ENCODE results near the gene ABCC11.

ABCC11 gene

DNA sequence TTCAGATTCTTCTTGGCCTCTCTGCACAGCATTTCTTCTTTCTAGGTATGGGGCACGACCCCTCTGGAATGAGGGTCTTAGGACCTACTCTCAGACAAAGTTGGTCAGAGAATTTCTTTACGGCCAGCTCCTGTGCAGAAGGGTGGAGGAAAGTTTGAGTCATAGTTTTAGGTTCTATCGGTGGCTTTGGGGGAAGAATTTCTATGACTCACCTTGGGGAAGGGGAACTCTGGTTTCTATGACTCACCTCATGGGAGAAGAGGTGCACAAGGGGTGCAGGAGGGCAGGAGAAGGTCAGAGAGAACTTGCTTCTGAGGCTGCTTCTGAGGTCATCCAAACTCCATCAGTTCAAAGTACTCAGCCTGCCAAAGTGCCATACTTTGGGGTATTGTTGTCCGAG lies 89.0 kb downstream of the ABCC11 start:
- no peak for FAIRE-seq

DNA sequence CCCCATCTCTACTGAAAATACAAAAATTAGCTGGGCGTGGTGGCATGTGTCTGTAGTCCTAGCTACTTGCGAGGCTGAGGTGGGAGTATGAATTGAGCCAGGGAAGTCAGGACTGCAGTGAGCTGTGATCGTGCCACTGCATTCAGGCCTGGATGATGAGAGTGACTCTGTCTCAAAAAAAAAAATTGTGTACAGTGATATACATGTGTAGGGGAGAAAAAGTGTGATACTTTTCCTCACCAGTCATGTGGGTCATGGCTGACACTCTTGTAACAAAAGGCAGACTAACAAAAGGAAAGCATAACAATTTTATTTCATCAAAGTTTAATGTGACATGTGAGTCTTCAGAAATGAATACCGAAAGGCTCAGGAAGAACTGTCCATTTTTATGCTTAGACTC lies 89.5 kb downstream of the ABCC11 start:
- FAIRE-seq, result no peak

GRCh38 chr16:48157302-48157701 lies 90.0 kb downstream of the ABCC11 start:
- FAIRE-seq, result no peak

DNA sequence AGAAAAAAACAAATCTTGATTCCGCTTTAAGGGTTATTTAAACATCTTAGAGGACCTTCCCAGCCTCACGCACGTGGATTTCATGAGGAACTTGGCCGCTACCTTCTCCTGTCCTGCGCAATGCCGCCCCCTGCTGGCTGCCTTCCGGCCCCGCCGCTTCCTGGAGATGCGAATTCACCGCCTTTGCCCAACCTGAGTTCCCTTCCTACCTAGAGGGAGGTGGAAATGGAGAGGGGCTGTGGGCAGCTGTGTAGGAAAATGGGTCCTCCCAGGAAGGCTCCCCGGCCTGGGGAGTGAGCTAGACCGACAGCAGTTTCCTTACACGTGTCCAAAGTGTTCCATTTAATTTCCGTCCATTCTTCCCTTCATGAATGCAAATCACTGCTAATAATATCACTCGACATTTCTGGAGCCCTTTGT lies 90.5 kb downstream of the ABCC11 start:
- FAIRE-seq, result no peak

GRCh38 chr16:48155926-48156789 lies 91.2 kb downstream of the ABCC11 start, which contains the start of gene ABCC12:
Gene ABCC12, minus strand, starts transcription at chr16:48155993. Its CDS starts 9,569 bp downstream, at chr16:48146424.
- no peak for FAIRE-seq

- no peak for FAIRE-seq
Observed at GRCh38 chr16:48153774-48154173, 93.6 kb downstream of the ABCC11 start.

GRCh38 chr16:48152226-48152625 lies 95.1 kb downstream of the ABCC11 start:
- FAIRE-seq, result no peak

- FAIRE-seq, result no peak
Observed at GRCh38 chr16:48150707-48151106, 96.6 kb downstream of the ABCC11 start.

DNA sequence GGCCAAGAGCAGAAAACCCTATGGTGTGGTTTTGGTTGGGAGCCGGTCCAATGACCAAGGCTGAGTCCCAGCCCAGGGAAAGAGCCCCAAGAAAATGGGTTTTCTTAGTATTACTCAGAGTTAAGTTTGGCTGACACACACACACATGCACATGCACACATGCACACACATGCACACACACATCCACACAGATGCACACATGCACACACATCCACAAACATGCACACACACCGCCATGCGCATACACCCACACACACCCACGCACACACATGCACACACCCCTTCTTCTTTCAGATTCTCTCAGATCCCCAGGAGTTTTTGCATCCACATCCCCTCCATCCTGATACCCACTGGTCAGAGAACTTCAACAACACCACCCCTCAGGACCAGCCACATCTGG lies 100.6 kb downstream of the ABCC11 start:
- no peak for FAIRE-seq

- FAIRE-seq, result no peak
Observed at GRCh38 chr16:48146131-48146530, 101.2 kb downstream of the ABCC11 start.

DNA sequence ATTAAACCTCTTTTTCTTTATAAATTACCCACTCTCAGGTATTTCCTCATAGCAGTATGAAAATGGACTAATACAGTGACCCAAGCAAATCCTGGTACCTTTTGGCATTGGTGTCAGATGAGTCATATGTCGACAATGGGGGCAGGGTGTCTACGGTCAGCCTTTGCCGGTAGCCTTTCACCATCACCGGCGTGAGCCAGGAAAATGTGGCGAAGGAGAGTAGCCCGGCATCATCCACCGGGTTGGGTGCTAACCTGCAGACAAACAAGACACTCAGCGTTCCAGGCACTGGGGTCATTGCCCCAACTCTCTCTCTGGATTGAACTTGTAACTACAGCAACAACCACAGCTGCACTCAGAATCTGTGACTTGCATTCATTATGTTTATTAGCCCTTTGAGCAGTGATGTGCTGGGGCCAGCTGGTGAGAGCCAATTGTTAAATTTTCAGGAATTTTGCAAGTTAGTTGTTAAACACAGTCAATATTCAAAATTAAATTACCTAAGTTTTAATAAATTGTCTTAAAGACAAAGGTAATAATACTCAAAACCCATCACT lies 103.4 kb downstream of the ABCC11 start:
- no peak for FAIRE-seq

GRCh38 chr16:48140821-48141220 lies 106.5 kb downstream of the ABCC11 start:
- FAIRE-seq, result no peak

DNA sequence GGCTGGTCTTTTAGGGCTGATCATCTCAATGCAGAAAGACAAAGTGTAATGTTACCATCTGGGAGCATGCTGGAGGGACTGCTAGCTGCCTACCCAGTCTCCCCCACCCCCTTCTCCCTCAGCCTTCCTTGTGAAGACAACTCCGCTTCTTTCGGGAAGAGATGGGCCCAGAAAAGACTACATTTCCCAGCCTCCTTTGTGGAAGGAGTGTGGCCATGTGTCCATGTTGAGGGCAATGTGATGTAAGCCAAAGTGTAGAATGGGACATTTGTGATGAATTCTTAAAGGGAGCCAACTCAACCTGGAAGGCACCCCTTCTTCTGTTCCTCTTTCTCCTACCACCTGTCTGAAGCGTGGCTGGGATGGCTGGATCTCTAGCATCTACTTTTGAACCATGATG lies 107.8 kb downstream of the ABCC11 start:
- FAIRE-seq, result no peak

DNA sequence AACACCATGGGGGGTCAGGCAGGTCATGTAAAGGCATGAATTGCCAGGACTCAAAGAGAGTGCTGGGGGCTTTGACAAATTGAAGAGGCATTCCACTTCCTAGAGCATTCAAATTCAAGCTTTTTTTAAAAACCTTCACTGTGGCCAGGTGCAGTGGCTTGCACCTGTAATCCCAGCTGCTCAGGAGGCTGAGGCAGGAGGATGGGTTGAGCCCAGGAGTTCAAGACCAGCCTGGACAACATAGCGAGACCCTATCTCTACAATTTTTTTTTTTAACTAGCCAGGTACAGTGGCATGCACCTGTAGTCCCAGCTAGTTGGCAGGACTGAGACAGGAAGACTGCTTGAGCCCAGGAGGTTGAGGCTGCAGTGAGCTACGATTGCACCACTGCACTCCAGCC lies 108.8 kb downstream of the ABCC11 start:
- no peak for FAIRE-seq

DNA sequence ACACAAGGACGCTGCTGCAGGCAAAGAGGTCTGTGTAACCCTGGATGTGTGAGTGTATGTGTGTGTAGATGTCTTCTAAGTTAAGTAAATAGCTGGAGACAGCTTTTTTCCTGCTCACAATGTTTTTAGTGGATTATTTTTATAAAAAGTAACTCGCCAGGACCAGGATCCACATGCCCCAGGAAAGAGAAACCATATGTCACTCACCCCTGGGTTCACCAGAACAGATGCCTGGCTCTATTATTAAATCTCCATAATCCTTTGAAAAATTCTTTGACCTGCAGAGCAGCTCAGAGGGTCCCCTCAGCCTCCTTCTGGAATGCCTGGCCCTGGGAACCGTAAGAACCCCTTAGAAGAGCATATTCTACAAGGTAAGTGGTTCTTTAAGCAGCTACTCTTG lies 109.5 kb downstream of the ABCC11 start:
- FAIRE-seq, result no peak

DNA sequence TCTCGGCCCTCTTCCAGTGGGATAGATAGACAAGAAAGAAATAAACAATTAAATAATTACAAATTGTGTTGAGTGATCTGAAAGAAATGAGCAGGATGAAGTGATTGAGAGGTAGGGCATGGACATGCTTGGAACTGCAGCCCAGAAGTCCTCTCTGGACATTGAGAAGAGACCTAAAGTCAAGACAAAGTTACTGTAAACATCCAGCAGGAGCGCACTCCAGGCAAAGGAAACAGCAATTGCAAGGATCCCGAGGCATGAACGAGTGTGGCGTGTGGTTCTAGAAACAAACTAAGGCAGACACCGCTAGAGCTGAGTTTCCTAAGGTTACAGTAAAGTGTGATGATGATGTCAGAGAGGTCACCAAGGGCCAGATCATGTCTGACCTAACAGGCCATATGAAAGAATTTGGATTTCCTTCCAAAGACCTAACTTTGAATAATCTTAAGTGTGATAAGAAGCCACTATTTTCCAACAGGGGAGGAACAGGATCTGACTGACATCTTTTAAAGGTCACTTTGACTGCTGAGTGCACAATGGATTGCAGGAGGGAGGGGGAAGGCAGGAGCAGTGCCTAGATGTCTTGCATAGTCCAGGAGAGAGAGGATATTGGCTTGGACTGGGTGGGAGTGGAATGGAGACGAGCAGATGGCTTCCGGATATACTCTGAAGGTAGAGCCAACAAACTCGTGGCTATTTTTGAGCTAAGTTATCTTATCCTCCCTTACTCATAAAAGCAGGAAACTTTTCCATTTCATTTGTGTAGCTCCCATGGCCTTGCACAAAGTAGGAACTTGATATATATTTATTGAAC lies 110.6 kb downstream of the ABCC11 start:
- FAIRE-seq, result no peak

GRCh38 chr16:48133455-48134211 lies 113.7 kb downstream of the ABCC11 start:
- FAIRE-seq, result no peak

DNA sequence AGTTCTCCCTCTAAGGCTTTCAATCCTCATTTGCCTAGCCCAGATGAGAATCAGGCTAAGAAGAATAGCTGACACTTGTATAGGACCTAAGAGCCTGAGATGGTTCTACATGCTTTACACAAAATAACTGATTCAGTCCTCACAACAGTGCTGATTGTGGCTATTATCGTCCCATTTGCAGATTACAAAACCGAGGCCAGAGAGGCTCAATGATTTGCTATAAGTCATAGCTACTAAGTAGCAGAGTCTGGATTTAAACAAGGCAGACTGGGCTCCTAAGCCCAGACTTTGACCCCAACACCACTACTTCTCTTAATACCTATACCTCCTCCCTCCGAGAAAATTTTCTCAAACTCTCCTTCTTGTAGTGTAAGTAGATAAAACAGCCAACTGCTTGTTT lies 114.6 kb downstream of the ABCC11 start:
- FAIRE-seq, result no peak

DNA sequence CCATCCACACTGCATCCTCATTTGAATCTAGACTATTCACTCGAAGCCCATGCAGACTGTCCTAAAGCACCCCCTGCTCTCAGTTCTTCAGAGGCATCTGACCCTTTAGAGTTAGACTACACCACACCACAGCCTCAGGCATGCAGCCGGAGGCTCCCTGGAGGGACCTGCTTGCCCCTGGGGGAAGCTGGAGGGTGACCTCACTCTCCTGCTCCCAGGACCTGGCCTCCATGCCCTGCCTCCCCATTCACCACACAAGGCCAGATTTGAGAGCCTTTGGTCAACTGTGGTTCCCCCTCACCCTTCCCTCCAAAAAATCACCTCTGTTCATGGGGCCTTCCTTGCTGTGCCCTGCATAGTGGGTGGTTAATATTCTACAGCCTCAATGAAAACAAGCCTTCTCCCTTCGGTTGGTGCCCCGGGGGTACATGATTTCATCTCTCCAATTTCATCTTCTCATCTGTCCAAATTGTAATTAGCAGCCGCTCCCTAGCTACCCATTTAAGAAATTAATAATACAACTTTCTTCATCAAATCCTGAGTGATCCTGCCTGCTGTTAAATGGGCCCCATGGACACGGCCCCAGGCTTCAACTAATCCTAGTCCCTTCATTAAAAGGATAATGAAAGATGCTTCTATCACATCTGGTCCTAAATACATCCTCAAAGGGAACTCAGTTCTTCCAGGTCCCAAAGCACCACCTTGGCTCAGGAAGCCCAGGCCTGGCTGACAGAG lies 116.0 kb downstream of the ABCC11 start:
- FAIRE-seq, result no peak

- FAIRE-seq, result no peak
Observed at GRCh38 chr16:48129926-48130325, 117.4 kb downstream of the ABCC11 start.

DNA sequence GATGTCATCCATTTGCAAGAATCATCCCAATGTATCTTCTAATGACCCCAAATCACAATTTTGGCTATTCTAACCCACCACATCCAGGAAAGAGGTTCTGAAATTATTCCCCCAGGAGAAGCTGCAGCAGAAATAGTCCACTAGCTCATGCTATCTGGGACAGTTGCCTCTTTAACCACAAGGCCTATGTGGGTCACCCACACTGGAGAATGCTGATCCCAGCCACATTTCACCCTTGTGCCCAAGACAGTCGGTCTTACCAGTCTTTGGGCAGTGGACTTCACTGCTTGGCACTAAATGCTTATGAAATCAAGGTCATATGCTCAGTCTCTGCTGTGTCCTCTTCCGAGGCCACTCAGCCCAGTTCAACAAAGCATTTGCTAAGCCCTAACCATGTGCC lies 118.6 kb downstream of the ABCC11 start:
- no peak for FAIRE-seq

Measured in G401.6 (cell line).